Measurements from ENCODE around the gene FRMD1.

Gene FRMD1

DNA sequence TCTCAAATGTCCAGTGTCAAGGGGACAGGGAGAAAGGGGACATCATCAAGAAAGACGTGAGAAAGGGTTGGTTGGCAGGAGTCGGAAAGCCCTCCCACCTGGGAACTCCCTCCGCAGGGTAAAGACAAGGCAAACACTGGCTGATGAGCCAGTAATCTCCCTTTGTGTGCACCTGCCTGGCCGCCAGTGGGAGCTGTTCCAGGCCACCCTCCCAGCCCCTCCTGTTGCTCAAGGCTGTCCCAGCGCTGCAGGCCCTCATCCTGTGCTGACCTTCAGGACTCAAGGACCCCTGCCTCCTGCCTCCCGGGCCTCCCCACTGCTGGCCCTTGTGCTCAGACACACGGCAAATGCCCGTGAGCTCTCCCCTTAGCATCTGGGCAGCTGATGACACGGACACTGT lies 7.4 kb downstream of the FRMD1 start:
- ChIA-PET CTCF (interaction anchor here (1.0 kb wide), 1 partner anchor 19 kb away, joined by 5 read pairs; no protein-coding TSS in a partner anchor), POLR2A (no interaction called here)
- no peak for TF ChIP-seq ZNF626 (tag by site-specific recombination; IDR thresholded peaks at IDR 0.05)
- no peak for TF ChIP-seq KLF16 (tag by site-specific recombination; IDR thresholded peaks at IDR 0.05)
- no peak for TF ChIP-seq ZBTB7A (tag by site-specific recombination; IDR thresholded peaks at IDR 0.05; ENCODE audit: low read depth)
- TF ChIP-seq ZNF843 (tag by site-specific recombination; IDR thresholded peaks at IDR 0.05) = no peak
- no peak for TF ChIP-seq ZNF624 (tag by site-specific recombination; IDR thresholded peaks at IDR 0.05)
- TF ChIP-seq ZNF776 (tag by site-specific recombination; IDR thresholded peaks at IDR 0.05; ENCODE audit: borderline replicate concordance) = no peak
- TF ChIP-seq ZNF777 (tag by site-specific recombination; IDR thresholded peaks at IDR 0.05; ENCODE audit: borderline replicate concordance) = no peak
- no peak for TF ChIP-seq ZNF292 (tag by site-specific recombination; IDR thresholded peaks at IDR 0.05; ENCODE audit: borderline replicate concordance, low read depth)
- no peak for TF ChIP-seq ZNF132 (tag by site-specific recombination; IDR thresholded peaks at IDR 0.05; ENCODE audit: borderline replicate concordance)
- TF ChIP-seq, protein P1, sequence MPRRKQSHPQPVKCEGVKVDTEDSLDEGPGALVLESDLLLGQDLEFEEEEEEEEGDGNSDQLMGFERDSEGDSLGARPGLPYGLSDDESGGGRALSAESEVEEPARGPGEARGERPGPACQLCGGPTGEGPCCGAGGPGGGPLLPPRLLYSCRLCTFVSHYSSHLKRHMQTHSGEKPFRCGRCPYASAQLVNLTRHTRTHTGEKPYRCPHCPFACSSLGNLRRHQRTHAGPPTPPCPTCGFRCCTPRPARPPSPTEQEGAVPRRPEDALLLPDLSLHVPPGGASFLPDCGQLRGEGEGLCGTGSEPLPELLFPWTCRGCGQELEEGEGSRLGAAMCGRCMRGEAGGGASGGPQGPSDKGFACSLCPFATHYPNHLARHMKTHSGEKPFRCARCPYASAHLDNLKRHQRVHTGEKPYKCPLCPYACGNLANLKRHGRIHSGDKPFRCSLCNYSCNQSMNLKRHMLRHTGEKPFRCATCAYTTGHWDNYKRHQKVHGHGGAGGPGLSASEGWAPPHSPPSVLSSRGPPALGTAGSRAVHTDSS (tag by site-specific recombination; IDR thresholded peaks at IDR 0.05) = no peak
- TF ChIP-seq GFI1B (tag by site-specific recombination; IDR thresholded peaks at IDR 0.05) = no peak
- TF ChIP-seq, protein P2, sequence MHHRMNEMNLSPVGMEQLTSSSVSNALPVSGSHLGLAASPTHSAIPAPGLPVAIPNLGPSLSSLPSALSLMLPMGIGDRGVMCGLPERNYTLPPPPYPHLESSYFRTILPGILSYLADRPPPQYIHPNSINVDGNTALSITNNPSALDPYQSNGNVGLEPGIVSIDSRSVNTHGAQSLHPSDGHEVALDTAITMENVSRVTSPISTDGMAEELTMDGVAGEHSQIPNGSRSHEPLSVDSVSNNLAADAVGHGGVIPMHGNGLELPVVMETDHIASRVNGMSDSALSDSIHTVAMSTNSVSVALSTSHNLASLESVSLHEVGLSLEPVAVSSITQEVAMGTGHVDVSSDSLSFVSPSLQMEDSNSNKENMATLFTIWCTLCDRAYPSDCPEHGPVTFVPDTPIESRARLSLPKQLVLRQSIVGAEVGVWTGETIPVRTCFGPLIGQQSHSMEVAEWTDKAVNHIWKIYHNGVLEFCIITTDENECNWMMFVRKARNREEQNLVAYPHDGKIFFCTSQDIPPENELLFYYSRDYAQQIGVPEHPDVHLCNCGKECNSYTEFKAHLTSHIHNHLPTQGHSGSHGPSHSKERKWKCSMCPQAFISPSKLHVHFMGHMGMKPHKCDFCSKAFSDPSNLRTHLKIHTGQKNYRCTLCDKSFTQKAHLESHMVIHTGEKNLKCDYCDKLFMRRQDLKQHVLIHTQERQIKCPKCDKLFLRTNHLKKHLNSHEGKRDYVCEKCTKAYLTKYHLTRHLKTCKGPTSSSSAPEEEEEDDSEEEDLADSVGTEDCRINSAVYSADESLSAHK (tag by site-specific recombination; IDR thresholded peaks at IDR 0.05) = no peak
- TF ChIP-seq ZNF274 (IDR thresholded peaks at IDR 0.05; ENCODE audit: low read length) = no peak
- TF ChIP-seq ZNF274 (tag by site-specific recombination; IDR thresholded peaks at IDR 0.05; ENCODE audit: borderline replicate concordance) = no peak
- TF ChIP-seq ZNF23 (tag by site-specific recombination; IDR thresholded peaks at IDR 0.05; ENCODE audit: borderline replicate concordance) = no peak
- Histone ChIP-seq H3K36me3 (ENCODE audit: control insufficient read depth in 2 of 2, insufficient read depth in 1 of 2, low read length in 2 of 2) (no peaks in the 10 kb centered on the region), H3K4me3 (ENCODE audit: low read depth, low read length) (no peak overlapping the region), H3K27ac (ENCODE audit: extremely low read depth, low read depth, low read length) (no peak overlapping the region), H3K9me3 (ENCODE audit: control insufficient read depth, insufficient read depth, low read depth, low read length) (no peaks in the 10 kb centered on the region), H3K4me1 (ENCODE audit: control insufficient read depth, insufficient read depth, low read length) (no peaks in the 10 kb centered on the region)

DNA sequence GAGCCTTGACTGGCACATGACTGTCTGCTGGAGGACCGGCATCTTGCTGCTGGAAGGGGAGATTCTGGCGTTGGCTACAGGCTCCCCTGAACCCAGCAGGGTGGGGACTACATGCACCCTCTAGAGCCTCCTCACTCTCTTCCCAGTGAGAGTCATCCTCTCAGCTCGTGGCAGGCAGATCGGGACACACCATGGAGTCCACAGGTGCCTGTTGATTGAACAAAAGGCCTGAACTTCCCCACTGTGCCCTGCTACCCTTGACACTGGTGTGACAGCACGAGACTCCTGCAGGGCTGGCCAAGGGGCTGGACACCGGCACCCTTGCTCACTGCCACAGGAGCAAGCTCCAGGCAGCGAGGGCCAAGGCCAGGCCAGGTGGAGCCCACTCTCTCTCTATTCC lies 8.2 kb downstream of the FRMD1 start:
- H3K9me3 ChIP-seq (ENCODE audit: control insufficient read depth, insufficient read depth, low read depth, low read length) = no peaks in the 10 kb centered on the region
- POLR2A ChIA-PET = no interaction called here
- no peaks in the 10 kb centered on the region for H3K4me1 ChIP-seq (ENCODE audit: control insufficient read depth, insufficient read depth, low read length)
- CTCF ChIA-PET = no interaction called here
- no peak overlapping the region for H3K27ac ChIP-seq (ENCODE audit: extremely low read depth, low read depth, low read length)
- H3K36me3 ChIP-seq (ENCODE audit: control insufficient read depth in 2 of 2, insufficient read depth in 1 of 2, low read length in 2 of 2) = no peaks in the 10 kb centered on the region
- no peak overlapping the region for H3K4me3 ChIP-seq (ENCODE audit: low read depth, low read length)
- no peak for TF ChIP-seq ZNF561 (tag by site-specific recombination; IDR thresholded peaks at IDR 0.05; ENCODE audit: borderline replicate concordance)
- no peak for TF ChIP-seq ZNF324 (tag by site-specific recombination; IDR thresholded peaks at IDR 0.05)
- peak; percentile 31; the same call in 1 of the 2 replicates for TF ChIP-seq ZIC2 (tag by site-specific recombination; IDR thresholded peaks at IDR 0.05)
- no peak for TF ChIP-seq ZNF398 (tag by site-specific recombination; IDR thresholded peaks at IDR 0.05)
- no peak for TF ChIP-seq ZNF146 (tag by site-specific recombination; IDR thresholded peaks at IDR 0.05)
- peak; percentile 93 for TF ChIP-seq SCRT2 (tag by site-specific recombination; IDR thresholded peaks at IDR 0.05)
- TF ChIP-seq, protein P3, sequence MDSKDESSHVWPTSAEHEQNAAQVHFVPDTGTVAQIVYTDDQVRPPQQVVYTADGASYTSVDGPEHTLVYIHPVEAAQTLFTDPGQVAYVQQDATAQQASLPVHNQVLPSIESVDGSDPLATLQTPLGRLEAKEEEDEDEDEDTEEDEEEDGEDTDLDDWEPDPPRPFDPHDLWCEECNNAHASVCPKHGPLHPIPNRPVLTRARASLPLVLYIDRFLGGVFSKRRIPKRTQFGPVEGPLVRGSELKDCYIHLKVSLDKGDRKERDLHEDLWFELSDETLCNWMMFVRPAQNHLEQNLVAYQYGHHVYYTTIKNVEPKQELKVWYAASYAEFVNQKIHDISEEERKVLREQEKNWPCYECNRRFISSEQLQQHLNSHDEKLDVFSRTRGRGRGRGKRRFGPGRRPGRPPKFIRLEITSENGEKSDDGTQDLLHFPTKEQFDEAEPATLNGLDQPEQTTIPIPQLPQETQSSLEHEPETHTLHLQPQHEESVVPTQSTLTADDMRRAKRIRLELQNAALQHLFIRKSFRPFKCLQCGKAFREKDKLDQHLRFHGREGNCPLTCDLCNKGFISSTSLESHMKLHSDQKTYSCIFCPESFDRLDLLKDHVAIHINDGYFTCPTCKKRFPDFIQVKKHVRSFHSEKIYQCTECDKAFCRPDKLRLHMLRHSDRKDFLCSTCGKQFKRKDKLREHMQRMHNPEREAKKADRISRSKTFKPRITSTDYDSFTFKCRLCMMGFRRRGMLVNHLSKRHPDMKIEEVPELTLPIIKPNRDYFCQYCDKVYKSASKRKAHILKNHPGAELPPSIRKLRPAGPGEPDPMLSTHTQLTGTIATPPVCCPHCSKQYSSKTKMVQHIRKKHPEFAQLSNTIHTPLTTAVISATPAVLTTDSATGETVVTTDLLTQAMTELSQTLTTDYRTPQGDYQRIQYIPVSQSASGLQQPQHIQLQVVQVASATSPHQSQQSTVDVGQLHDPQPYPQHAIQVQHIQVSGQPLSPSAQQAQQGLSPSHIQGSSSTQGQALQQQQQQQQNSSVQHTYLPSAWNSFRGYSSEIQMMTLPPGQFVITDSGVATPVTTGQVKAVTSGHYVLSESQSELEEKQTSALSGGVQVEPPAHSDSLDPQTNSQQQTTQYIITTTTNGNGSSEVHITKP (tag by site-specific recombination; IDR thresholded peaks at IDR 0.05) = no peak
- TF ChIP-seq, protein P2 (tag by site-specific recombination; IDR thresholded peaks at IDR 0.05) = no peak
